ENCODE data around the gene PTPRM. TPM values are rescaled to one million over a fixed set of nuclear protein-coding genes. Genes with fewer than 3 reads are reported as not detected.

The PTPRM gene
- total RNA-seq, 4 donors from 2014 or later: 62.7 to 94.0 (median 76.0) TPM

DNA sequence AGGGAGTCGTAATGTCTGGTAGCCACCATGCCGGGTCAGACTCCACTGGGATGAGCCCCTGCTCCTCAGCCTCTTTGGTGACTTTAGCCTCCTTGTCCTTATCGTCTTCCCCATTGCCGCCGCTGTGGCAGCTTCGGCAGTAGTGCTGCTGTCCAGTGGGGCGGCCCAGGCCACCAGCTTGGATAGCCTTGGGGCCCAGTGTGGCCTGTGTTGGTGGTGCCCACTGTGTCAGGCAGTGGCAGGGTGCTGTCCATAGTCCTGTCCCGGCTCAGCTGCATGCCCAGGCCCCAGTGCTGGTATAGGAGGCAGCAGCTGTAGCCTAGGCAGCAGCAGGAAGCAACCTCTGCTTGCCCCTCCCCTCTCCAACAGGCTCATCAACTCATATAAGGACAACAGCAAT is 845.0 kb downstream of the PTPRM start:
- Histone ChIP-seq H3K9me3 (peaks cover 0 to 62% (median 23%) of the 10 kb centered on the region in 4 donors), H3K4me1 (no peaks in the 10 kb centered on the region), H3K4me3 (no peak overlapping the region), H3K27ac (replicated peaks in 1 of 4) (no peak overlapping the region), H3K36me3 (peaks cover 9 to 26% (median 15%) of the 10 kb centered on the region in 4 donors), H3K27me3 (no peaks in the 10 kb centered on the region)
- TF ChIP-seq POLR2AphosphoS5 (IDR thresholded peaks at IDR 0.05): no peak
- TF ChIP-seq EP300 (IDR thresholded peaks at IDR 0.05): no peak
- TF ChIP-seq POLR2A (IDR thresholded peaks at IDR 0.05; ENCODE audit: low read depth): no peak
- TF ChIP-seq, protein P1, sequence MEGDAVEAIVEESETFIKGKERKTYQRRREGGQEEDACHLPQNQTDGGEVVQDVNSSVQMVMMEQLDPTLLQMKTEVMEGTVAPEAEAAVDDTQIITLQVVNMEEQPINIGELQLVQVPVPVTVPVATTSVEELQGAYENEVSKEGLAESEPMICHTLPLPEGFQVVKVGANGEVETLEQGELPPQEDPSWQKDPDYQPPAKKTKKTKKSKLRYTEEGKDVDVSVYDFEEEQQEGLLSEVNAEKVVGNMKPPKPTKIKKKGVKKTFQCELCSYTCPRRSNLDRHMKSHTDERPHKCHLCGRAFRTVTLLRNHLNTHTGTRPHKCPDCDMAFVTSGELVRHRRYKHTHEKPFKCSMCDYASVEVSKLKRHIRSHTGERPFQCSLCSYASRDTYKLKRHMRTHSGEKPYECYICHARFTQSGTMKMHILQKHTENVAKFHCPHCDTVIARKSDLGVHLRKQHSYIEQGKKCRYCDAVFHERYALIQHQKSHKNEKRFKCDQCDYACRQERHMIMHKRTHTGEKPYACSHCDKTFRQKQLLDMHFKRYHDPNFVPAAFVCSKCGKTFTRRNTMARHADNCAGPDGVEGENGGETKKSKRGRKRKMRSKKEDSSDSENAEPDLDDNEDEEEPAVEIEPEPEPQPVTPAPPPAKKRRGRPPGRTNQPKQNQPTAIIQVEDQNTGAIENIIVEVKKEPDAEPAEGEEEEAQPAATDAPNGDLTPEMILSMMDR (IDR thresholded peaks at IDR 0.05): no peak
- WGBS: 86% methylated on average over 4 of the region's 8 CpGs
- no peak for DNase-seq (ENCODE audit: extremely low spot score)
- intact Hi-C loops (cut with DNase I): no loop called here

DNA sequence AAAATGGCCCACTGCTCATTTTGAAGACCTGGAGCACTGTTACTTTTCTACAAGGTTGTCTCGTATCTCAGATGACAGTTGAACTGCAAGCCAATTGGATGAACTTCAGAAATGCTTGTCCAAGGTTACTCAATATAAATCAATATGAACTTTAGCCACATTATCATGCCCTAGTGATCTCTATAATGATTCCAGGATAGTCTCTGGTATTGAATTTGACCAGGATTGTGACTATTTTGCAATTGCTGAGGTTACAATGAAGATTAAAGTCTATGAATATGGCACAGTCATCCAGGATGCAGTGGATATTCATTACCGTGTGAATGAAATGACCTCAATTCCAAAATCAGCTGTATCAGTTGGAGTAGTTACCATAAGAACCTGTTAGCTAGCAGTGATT is 846.1 kb downstream of the PTPRM start:
- intact Hi-C loops (cut with DNase I): no loop called here
- H3K4me1 ChIP-seq: no peaks in the 10 kb centered on the region
- no peak overlapping the region for H3K27ac ChIP-seq (replicated peaks in 1 of 4)
- peaks cover 0 to 62% (median 21%) of the 10 kb centered on the region in 4 donors for H3K9me3 ChIP-seq
- H3K4me3 ChIP-seq: no peak overlapping the region
- peaks cover 0 to 16% (median 5%) of the 10 kb centered on the region in 4 donors for H3K36me3 ChIP-seq
- no peaks in the 10 kb centered on the region for H3K27me3 ChIP-seq
- DNase-seq (ENCODE audit: extremely low spot score): no peak
- WGBS: 79% methylated on average over 2 of the region's 2 CpGs
- TF ChIP-seq, protein P1 (IDR thresholded peaks at IDR 0.05): no peak
- no peak for TF ChIP-seq POLR2AphosphoS5 (IDR thresholded peaks at IDR 0.05)
- TF ChIP-seq EP300 (IDR thresholded peaks at IDR 0.05): no peak
- TF ChIP-seq POLR2A (IDR thresholded peaks at IDR 0.05; ENCODE audit: low read depth): no peak

DNA sequence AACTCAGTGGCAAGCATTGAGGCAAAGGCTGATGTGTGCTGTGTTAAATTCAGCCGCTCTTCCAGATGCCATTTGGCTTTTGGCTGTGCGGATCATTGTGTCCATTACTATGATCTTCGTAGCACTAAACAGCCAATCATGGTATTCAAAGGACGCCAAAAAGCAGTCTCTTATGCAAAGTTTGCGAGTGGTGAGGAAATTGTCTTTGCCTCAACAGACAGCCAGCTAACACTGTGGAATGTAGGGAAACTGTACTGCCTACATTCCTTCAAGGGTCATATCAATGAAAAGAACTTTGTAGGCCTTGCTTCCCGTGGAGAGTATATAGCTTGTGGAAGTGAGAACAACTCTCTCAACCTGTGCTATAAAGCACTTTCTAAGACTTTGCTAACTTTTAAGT is 846.6 kb downstream of the PTPRM start:
- Histone ChIP-seq H3K4me3 (no peak overlapping the region), H3K36me3 (peaks cover 0 to 10% (median 2%) of the 10 kb centered on the region in 4 donors), H3K9me3 (peaks cover 0 to 62% (median 21%) of the 10 kb centered on the region in 4 donors), H3K4me1 (no peaks in the 10 kb centered on the region), H3K27me3 (no peaks in the 10 kb centered on the region), H3K27ac (replicated peaks in 1 of 4) (no peak overlapping the region)
- DNase-seq (ENCODE audit: extremely low spot score): no peak
- WGBS: 64% methylated on average over 6 of the region's 6 CpGs
- intact Hi-C loops (cut with DNase I): no loop called here
- TF ChIP-seq POLR2A (IDR thresholded peaks at IDR 0.05; ENCODE audit: low read depth) (no peak), EP300 (IDR thresholded peaks at IDR 0.05) (no peak), POLR2AphosphoS5 (IDR thresholded peaks at IDR 0.05) (no peak)
- TF ChIP-seq, protein P1 (IDR thresholded peaks at IDR 0.05): no peak

DNA sequence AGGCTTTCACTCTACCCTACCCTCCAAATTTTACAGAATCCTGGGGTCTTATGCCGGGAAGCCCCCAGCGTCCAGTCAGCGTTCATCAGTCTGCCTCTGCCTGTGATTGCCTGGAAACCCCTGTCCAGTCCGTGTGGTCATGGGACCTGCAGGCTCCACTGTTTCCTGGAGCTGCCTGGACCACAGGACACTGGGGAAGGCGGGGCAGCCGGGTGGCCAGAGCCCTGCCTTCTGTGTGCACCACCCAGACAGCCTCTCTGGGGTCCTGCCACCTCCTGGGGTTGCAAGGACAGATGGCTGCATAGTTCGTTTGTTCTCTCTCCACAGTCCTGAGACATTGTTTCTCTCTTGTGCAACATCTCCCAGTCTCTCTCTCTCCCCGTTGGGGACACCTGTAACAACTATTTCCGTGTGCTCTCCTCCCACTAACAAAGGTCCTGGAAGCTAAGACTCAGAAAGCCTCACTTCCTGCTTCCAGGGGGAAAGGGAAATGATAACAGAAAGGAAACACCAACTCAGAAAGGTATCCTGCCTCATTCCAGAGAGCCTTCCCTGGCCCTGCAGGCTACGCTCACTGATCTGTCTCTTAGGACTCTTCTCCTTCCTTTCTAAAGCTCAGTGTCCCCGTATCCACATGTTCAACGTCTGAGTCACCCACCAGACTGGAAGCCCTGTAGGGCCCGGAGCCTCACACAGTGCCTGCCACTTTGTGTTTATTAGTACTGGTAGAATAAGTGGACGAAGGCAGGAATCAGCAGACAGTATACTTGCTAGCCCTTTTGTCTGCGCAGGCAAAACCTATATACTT is 849.3 kb downstream of the PTPRM start:
- Histone ChIP-seq H3K27me3 (no peaks in the 10 kb centered on the region), H3K27ac (replicated peaks in 1 of 4) (no peak overlapping the region), H3K4me1 (no peaks in the 10 kb centered on the region), H3K9me3 (peaks cover 0 to 41% (median 14%) of the 10 kb centered on the region in 4 donors), H3K36me3 (no peaks in the 10 kb centered on the region), H3K4me3 (no peak overlapping the region)
- 53% methylated on average over 15 of the region's 15 CpGs for WGBS
- no peak for DNase-seq (ENCODE audit: extremely low spot score)
- TF ChIP-seq EP300 (IDR thresholded peaks at IDR 0.05) (no peak), POLR2A (IDR thresholded peaks at IDR 0.05; ENCODE audit: low read depth) (no peak), POLR2AphosphoS5 (IDR thresholded peaks at IDR 0.05) (no peak)
- TF ChIP-seq, protein P1 (IDR thresholded peaks at IDR 0.05): no peak
- intact Hi-C loops (cut with DNase I): no loop called here

Data from esophagus muscularis mucosa (tissue), 4 donors.